GM12891 (cell line): ENCODE measurements around the gene UCHL5.
"Not testable (repeated sequence)": the region's sequence is repeated elsewhere in the genome, so short reads cannot be mapped to it uniquely, and the experiment has no call there.

Experiments
- DNase-seq: peaks from one replicate; pipeline ENCODE4 v3.0.0; 2011; ENCODE audit warnings: low spot score; ENCODE audit not compliant: insufficient read length
- FAIRE-seq: peaks from 2 replicates; lab custom pipeline; 2011; peaks lifted over from hg19 to GRCh38; lab: Jason Lieb, UNC
- PAX5 ChIP-seq: IDR thresholded peaks from 2 replicates; pipeline ENCODE4 v1.6.1; 2011; ENCODE audit warnings: low read length, moderate library complexity, mild to moderate bottlenecking; ENCODE audit not compliant: insufficient read depth, severe bottlenecking
- POLR2A ChIP-seq: IDR thresholded peaks from 2 replicates; pipeline ENCODE4 v1.6.1; 2011; ENCODE audit warnings: low read depth, low read length, control low read depth
- POLR2AphosphoS5 ChIP-seq: IDR thresholded peaks from 2 replicates; pipeline ENCODE4 v1.6.1; 2011; ENCODE audit warnings: low read depth, low read length, control low read depth
- POU2F2 ChIP-seq: IDR thresholded peaks from 2 replicates; pipeline ENCODE4 v1.6.1; 2011; ENCODE audit warnings: low read depth, mild to moderate bottlenecking, control low read depth, low read length, moderate library complexity
- SPI1 ChIP-seq: IDR thresholded peaks from 2 replicates; pipeline ENCODE4 v1.6.1; 2011; ENCODE audit warnings: low read depth, low read length, control low read depth
- TAF1 ChIP-seq: IDR thresholded peaks from 2 replicates; pipeline ENCODE4 v1.6.1; 2011; ENCODE audit warnings: low read depth, low read length, control low read depth

The UCHL5 gene

DNA sequence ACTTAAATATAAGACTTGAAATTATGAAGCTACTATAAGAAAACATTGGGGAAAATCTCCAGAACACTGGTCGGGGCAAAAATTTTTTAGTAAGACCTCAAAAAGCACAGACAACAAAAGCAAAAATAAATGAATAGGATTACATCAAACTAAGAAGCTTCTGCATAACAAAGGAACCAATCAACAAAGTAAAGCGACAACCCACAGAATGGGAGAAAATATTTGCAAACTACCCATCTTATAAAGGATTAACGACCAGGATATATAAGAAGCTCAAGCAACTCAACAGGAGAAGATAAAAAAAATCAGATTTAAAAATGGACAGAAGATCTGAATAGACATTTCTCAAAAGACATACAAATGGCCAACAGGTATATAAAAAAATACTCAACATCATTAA, 19.1 kb downstream of the UCHL5 start:
- DNase-seq, result no peak
- FAIRE-seq, result no peak
- TF ChIP-seq PAX5 (no peak), SPI1 (no peak), POLR2A (no peak), POU2F2 (no peak), POLR2AphosphoS5 (no peak), TAF1 (no peak)

DNA sequence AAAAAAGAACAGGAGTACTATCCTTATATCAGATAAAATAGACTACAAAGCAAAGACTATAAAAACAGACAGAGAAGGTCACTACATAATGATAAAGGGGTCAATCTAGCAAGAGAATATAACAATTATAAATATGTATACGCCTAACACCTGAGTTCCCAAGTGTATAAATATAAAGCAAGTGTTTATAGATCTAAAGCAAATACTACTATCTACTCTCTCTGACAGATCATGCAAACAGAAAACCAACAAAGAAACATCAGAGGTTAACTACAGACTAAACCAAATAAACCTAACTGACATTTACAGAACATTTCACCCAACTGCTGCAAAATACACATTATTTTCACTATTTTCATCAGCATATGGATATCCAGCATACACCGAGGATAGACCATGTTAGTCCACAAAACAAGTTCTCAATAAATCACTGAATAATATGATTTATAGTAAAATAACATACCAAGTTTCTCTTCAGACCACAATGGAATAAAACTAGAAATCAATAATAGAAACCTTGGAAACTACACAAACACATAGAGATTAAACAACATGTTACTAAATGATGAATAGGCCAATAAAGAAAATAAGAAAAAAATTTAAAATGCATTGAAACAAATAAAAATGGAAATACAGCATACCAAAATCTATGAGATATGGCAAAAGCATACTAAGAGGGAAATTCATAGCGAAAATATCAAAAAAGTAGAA, 22.7 kb downstream of the UCHL5 start:
- DNase-seq, result no peak
- no peak for FAIRE-seq
- TF ChIP-seq POLR2A (no peak), SPI1 (no peak), POU2F2 (no peak), PAX5 (no peak)

GRCh38 chr1:193033610-193034009, 25.6 kb downstream of the UCHL5 start:
- no peak for DNase-seq
- no peak for TF ChIP-seq POLR2A
- no peak for TF ChIP-seq POLR2AphosphoS5
- no peak for TF ChIP-seq SPI1
- no peak for TF ChIP-seq PAX5
- FAIRE-seq, result no peak

- FAIRE-seq, DNase-seq: not testable (repeated sequence)
These were observed 26.3 kb downstream of the UCHL5 start for GRCh38 chr1:193032643-193033427.

GRCh38 chr1:193031431-193031830, 27.7 kb downstream of the UCHL5 start:
- TF ChIP-seq POU2F2 (no peak), POLR2AphosphoS5 (no peak)
- DNase-seq, result no peak
- FAIRE-seq, result no peak

DNA sequence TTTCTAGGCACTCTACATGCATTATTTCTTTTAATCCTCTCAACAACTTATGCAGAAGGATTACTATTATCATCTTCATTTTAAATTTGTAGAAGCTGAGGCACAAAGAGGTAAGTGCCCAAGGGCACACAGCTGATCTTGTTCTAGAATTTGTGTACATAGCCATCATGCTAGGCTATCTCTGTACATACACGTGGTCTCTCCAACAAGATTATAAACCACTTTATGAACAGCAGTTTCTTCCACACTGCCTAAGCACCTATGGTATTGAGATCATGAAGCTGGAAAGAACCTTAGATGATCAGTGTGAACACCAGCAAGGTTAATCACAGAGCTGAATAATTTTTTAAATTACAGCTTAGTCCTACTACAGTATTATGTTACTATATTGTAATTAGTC, 28.9 kb downstream of the UCHL5 start:
- no peak for TF ChIP-seq POU2F2
- TF ChIP-seq POLR2A, result no peak
- TF ChIP-seq POLR2AphosphoS5, result no peak
- TF ChIP-seq TAF1, result no peak
- TF ChIP-seq PAX5, result no peak
- no peak for DNase-seq
- peak; percentile 65 for FAIRE-seq

- FAIRE-seq (no peak), DNase-seq (no peak)
- no peak for TF ChIP-seq PAX5
- TF ChIP-seq SPI1, result no peak
- no peak for TF ChIP-seq POLR2AphosphoS5
- no peak for TF ChIP-seq POLR2A
- no peak for TF ChIP-seq POU2F2
- no peak for TF ChIP-seq TAF1
These were observed 33.9 kb downstream of the UCHL5 start for GRCh38 chr1:193025218-193025617.

DNA sequence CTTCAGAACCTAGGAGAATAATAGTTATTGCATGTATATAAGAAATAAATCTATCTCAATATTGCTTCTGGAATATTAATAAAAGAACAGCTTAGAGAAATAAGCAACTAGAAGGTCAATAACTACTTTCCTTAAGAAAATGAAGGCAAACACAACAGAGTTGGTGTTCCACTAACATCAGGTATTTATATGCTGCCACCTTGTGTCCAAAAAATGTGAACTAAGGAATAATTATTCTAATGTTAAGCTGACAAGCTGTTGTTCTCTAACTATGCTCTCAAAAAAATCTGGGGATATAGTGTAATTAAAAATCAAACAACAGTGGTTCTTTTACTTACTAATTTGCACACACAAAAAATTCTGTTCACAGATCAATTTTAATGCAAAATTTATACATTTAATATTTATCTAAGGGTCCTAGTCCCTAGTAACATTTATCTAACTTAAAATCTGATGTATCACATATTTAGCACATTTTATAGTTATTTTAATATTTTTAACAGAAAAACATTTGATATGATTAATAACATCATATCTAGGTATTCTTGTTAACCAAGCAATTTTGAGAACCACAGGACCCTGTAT, 39.6 kb downstream of the UCHL5 start:
- no peak for FAIRE-seq
- DNase-seq, result no peak
- TF ChIP-seq POLR2A (no peak), PAX5 (no peak), POLR2AphosphoS5 (no peak), POU2F2 (no peak), TAF1 (no peak), SPI1 (no peak)

DNA sequence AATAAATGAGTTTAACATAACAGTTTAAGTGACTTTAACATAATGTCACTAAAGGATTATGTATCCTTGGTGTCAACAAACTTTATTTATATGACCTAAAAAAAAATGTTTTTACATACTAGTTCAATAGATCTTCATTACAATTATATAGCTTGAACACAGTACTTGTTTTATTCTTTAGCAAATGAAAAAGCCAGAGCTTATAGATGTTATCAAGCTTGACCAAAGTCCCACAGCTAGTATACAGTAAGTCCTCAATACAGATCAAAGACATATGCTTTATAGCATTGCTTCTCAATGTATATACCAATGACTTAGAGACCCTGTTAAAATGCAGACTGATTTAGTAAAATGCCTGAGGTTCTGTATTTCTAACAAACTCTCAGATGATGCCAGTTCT, 42.4 kb downstream of the UCHL5 start:
- DNase-seq (no peak), FAIRE-seq (no peak)

GRCh38 chr1:193014400-193014799, 44.8 kb downstream of the UCHL5 start:
- DNase-seq, result no peak
- FAIRE-seq, result no peak

More for the DNA sequence above, 42.4 kb downstream of the UCHL5 start:
- no peak for TF ChIP-seq POLR2AphosphoS5
- TF ChIP-seq POLR2A, result no peak
- no peak for TF ChIP-seq TAF1
- no peak for TF ChIP-seq POU2F2
- no peak for TF ChIP-seq SPI1
- TF ChIP-seq PAX5, result no peak

More at GRCh38 chr1:193014400-193014799, 44.8 kb downstream of the UCHL5 start:
- TF ChIP-seq POLR2AphosphoS5 (no peak), POU2F2 (no peak), SPI1 (no peak), PAX5 (no peak), POLR2A (no peak), TAF1 (no peak)
